Measurements from ENCODE around the gene GNB1L. TPM values are rescaled to one million over a fixed set of nuclear protein-coding genes. Genes with fewer than 3 reads are reported as not detected.

Gene GNB1L
- total and polyA plus RNA-seq, 9 of the 15 experiments (the other 6 are each of a cell fraction or from before 2014, with no cell fraction given), result 0.56 to 50.5 (median 10.2) TPM

DNA sequence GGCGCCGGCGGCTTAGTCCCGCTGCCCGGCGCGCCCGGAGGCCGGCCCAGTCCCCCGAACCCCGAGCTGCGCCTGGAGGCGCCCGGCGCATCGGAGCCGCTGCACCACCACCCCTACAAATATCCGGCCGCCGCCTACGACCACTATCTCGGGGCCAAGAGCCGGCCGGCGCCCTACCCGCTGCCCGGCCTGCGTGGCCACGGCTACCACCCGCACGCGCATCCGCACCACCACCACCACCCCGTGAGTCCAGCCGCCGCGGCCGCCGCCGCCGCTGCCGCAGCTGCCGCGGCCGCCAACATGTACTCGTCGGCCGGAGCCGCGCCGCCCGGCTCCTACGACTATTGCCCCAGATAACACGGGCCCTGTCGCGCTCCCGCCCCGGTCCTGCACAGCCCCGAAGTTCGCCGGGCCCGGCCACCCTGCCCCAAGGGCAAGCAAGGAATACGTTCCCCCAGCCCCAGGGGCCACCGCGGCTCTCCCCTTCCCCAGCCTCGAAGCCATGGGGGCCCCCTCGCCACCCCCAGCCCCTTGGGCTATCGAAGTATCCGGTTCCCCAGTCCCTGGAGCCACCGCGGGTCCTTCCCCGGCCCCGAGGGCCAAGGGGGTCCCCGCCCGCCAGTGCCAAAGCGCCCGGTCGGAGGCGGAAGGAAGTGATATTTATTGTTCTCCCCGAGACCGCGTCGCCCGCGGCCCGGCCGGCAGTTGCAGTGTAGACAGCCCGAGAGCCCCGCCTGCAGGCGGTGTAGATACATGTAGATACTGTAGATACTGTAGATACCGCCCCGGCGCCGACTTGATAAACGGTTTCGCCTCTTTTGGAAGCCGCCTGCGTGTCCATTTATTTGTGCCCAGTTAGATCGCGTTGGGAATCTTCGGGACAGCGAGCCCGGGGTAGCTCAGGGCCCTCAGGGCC is 87.9 kb downstream of the GNB1L start (continued):
- TF ChIP-seq, protein P1, sequence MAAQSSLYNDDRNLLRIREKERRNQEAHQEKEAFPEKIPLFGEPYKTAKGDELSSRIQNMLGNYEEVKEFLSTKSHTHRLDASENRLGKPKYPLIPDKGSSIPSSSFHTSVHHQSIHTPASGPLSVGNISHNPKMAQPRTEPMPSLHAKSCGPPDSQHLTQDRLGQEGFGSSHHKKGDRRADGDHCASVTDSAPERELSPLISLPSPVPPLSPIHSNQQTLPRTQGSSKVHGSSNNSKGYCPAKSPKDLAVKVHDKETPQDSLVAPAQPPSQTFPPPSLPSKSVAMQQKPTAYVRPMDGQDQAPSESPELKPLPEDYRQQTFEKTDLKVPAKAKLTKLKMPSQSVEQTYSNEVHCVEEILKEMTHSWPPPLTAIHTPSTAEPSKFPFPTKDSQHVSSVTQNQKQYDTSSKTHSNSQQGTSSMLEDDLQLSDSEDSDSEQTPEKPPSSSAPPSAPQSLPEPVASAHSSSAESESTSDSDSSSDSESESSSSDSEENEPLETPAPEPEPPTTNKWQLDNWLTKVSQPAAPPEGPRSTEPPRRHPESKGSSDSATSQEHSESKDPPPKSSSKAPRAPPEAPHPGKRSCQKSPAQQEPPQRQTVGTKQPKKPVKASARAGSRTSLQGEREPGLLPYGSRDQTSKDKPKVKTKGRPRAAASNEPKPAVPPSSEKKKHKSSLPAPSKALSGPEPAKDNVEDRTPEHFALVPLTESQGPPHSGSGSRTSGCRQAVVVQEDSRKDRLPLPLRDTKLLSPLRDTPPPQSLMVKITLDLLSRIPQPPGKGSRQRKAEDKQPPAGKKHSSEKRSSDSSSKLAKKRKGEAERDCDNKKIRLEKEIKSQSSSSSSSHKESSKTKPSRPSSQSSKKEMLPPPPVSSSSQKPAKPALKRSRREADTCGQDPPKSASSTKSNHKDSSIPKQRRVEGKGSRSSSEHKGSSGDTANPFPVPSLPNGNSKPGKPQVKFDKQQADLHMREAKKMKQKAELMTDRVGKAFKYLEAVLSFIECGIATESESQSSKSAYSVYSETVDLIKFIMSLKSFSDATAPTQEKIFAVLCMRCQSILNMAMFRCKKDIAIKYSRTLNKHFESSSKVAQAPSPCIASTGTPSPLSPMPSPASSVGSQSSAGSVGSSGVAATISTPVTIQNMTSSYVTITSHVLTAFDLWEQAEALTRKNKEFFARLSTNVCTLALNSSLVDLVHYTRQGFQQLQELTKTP (IDR thresholded peaks at IDR 0.05; ENCODE audit: low read depth in 1 of 2, partially characterized antibody in 2 of 2), result no peak
- peak; percentile 29 for TF ChIP-seq FIP1L1 (IDR thresholded peaks at IDR 0.05; ENCODE audit: low read depth, low read length, poor library complexity, severe bottlenecking)
- TF ChIP-seq PRMT5 (CRISPR knock-in tag; IDR thresholded peaks at IDR 0.05), result 0 out of 2 replicates have a peak, but pooled peaks have one; percentile 11
- TF ChIP-seq ZBTB49 (CRISPR knock-in tag; IDR thresholded peaks at IDR 0.05; ENCODE audit: borderline replicate concordance), result no peak
- TF ChIP-seq SMAD3 (CRISPR knock-in tag; conservative IDR thresholded peaks at IDR 0.05), result no peak
- TF ChIP-seq IFI16 (CRISPR knock-in tag; IDR thresholded peaks at IDR 0.05), result no peak
- peak; percentile 94 for TF ChIP-seq MTA3 (IDR thresholded peaks at IDR 0.05; ENCODE audit: borderline replicate concordance)
- no peak for TF ChIP-seq ZSCAN29 (IDR thresholded peaks at IDR 0.05)
- TF ChIP-seq STAT5B (CRISPR knock-in tag; IDR thresholded peaks at IDR 0.05), result no peak
- no peak for TF ChIP-seq HES1 (IDR thresholded peaks at IDR 0.05; ENCODE audit: low read depth)
- TF ChIP-seq MLLT1 (IDR thresholded peaks at IDR 0.05), result no peak
- TF ChIP-seq ZNF3 (CRISPR knock-in tag; IDR thresholded peaks at IDR 0.05), result no peak
- no peak for TF ChIP-seq KHSRP (IDR thresholded peaks at IDR 0.05)
- TF ChIP-seq, protein P2, sequence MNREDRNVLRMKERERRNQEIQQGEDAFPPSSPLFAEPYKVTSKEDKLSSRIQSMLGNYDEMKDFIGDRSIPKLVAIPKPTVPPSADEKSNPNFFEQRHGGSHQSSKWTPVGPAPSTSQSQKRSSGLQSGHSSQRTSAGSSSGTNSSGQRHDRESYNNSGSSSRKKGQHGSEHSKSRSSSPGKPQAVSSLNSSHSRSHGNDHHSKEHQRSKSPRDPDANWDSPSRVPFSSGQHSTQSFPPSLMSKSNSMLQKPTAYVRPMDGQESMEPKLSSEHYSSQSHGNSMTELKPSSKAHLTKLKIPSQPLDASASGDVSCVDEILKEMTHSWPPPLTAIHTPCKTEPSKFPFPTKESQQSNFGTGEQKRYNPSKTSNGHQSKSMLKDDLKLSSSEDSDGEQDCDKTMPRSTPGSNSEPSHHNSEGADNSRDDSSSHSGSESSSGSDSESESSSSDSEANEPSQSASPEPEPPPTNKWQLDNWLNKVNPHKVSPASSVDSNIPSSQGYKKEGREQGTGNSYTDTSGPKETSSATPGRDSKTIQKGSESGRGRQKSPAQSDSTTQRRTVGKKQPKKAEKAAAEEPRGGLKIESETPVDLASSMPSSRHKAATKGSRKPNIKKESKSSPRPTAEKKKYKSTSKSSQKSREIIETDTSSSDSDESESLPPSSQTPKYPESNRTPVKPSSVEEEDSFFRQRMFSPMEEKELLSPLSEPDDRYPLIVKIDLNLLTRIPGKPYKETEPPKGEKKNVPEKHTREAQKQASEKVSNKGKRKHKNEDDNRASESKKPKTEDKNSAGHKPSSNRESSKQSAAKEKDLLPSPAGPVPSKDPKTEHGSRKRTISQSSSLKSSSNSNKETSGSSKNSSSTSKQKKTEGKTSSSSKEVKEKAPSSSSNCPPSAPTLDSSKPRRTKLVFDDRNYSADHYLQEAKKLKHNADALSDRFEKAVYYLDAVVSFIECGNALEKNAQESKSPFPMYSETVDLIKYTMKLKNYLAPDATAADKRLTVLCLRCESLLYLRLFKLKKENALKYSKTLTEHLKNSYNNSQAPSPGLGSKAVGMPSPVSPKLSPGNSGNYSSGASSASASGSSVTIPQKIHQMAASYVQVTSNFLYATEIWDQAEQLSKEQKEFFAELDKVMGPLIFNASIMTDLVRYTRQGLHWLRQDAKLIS (CRISPR knock-in tag; IDR thresholded peaks at IDR 0.05), result no peak
